Measurements from ENCODE around the gene MAPK8. TPM values are rescaled to one million over a fixed set of nuclear protein-coding genes. Genes with fewer than 3 reads are reported as not detected.
A peak's percentile ranks its signal among the peaks of the same experiment; 100 is the strongest.

Gene MAPK8
- total RNA-seq, 2 experiments from 2014 or later, result 43.2 to 44.8 TPM

DNA sequence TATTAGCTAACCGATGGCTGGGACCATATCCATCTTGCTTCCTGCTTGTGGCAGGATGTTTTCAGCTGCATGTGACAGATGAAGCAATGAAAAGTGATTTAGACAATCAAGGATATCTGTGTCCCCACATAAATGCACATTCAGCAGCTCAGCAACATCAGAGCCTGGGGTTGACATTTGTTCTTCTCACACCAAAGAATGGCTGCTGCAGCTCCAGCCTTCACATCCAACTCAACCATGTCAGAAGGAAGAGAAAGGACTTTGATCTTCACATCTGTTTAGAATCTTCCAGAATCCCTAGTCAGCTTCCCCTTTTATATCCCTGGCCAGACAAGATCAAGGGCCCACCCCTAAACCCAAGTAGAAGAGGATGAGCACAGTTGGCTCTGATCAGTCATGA, 20.1 kb upstream of the MAPK8 start:
- peaks cover 6% of the 10 kb centered on the region for H3K4me1 Mint-ChIP-seq
- H3K4me3 Mint-ChIP-seq, result no peak overlapping the region
- H3K27ac Mint-ChIP-seq, result no peak overlapping the region
- H3K36me3 Mint-ChIP-seq, result no peaks in the 10 kb centered on the region
- peaks cover 11% of the 10 kb centered on the region for H3K9me3 Mint-ChIP-seq
- peaks cover 21% of the 10 kb centered on the region for H3K27me3 Mint-ChIP-seq
- DNase-seq, result no peak

DNA sequence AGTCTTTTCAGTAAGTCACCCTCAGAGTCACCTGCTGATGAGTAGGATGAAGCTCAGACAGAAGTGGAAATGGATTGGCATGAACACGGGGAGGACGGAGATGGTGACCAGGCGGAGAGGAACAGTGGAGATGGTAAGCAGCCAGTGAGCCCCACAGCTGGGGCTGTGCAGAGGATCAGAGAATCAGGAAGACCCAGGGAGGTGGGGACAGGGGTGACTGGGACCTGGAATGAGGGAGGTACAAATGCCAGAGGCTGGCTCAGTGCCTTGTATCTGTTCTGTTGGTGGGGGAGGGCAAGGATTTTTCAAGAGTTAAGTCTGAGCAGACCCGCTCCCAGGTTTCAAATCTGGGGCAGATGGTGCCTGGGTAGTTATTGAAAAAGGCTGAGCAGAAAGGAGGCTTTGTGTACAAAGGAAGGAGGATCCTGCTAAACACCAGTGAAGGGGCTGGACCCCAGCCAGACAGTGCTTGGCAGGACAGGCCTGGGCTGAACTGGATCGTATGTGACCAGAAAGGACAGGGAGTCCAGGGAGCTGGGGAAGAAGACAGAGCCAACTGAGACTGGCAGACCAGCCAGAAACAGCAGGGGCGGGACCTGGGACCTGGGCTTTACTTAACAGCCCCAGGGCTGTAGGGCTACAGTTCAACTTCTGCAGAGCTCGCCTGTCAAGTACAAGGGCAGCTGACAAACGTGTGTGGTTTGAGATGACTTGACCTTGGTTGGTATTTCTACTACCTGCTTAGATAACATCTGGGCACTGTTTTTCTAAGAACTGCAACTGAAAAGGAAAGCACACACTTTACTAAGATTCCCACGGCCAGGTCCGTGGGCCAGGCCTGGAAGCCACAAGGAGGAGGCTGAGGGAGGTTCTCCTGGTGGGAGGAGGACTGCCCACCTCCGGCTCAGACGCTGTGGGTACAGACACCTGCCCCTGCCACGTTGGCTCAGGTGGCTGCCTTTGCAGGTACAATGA, 18.8 kb upstream of the MAPK8 start:
- Mint-ChIP-seq H3K36me3 (no peaks in the 10 kb centered on the region), H3K27me3 (peaks cover 19% of the 10 kb centered on the region), H3K4me3 (no peak overlapping the region), H3K27ac (no peak overlapping the region), H3K4me1 (peaks cover 6% of the 10 kb centered on the region), H3K9me3 (peaks cover 6% of the 10 kb centered on the region)
- no peak for DNase-seq

DNA sequence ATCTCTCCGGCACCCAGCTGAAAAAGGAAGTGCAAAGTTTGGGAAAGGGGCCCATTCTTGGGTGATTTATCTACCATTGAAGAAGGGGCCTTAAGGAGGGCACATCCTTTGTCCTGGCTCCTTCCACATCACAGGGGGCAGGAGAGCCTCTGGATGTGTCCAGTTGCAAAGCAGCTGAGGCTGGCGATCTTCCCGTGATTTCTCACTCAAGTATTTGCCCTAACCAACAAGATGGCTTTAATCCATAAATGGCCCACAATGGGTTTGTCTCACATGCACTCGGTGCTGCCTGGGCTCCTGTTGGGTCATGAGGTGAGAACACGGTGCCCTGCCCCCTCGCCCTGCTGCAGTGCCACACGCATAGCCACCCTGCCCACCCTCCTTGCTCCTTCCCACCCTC, 17.8 kb upstream of the MAPK8 start:
- Mint-ChIP-seq H3K9me3 (peaks cover 5% of the 10 kb centered on the region), H3K27me3 (peaks cover 19% of the 10 kb centered on the region), H3K27ac (no peak overlapping the region), H3K4me3 (no peak overlapping the region), H3K36me3 (no peaks in the 10 kb centered on the region), H3K4me1 (peaks cover 6% of the 10 kb centered on the region)
- no peak for DNase-seq

DNA sequence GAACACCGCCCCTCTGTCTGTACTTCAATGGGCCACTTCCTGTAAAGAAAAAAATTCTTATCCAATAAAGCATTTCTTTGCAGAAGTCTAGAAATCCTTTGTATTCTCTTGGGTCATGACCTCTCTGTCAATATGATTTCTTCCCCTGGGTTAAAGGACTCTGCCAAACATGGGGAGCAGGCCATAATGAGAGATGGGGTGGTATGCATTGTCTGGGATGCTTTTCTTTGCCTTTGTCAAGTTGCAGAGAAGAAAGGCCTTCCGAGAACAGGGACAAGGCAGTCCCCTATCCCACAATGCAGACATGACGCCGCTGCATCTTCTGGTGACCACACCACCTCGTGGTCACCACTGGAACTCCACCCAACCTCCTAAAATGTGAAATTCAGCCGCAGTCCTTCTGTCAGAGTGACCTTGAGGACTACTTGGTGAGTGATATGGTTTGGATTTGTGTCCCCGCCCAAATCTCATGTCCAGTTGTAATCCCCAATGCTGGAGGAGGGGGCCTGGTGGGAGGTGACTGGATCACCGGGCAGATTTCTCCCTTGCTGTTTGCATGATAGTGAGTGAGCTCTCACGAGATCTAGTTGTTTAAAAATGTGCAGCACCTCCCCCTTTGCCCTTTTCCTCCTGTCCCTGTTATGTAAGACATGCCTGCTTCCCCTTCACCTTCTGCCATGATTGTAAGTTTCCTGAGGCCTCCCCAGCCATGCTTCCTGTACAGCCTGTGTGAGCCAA, 16.8 kb upstream of the MAPK8 start:
- peaks cover 19% of the 10 kb centered on the region for H3K27me3 Mint-ChIP-seq
- no peak overlapping the region for H3K4me3 Mint-ChIP-seq
- H3K4me1 Mint-ChIP-seq, result peaks cover 6% of the 10 kb centered on the region
- H3K27ac Mint-ChIP-seq, result no peak overlapping the region
- no peaks in the 10 kb centered on the region for H3K9me3 Mint-ChIP-seq
- DNase-seq, result peak; percentile 37
- H3K36me3 Mint-ChIP-seq, result no peaks in the 10 kb centered on the region

DNA sequence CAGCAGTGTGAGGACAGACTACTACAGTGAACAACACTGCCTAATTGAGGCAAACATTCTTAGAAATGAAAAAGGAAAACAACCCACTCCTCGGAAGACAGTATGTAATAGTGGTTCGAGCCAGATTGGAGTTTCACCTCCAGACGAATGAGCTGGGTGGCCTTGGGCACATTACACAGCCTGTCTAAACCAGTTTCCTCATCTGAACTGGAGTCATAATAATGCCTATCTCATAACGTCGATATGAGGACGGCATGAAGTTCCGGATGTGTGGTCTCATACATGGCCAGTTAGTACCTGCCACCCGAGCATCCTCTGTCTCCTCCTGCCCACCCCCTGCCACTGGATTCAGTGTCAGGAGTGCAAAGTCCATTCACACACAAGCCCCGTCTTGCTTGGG, 16.2 kb upstream of the MAPK8 start:
- Mint-ChIP-seq H3K9me3 (no peaks in the 10 kb centered on the region), H3K36me3 (no peaks in the 10 kb centered on the region), H3K27ac (no peak overlapping the region), H3K4me1 (peaks cover 6% of the 10 kb centered on the region), H3K27me3 (peaks cover 17% of the 10 kb centered on the region), H3K4me3 (no peak overlapping the region)
- DNase-seq, result no peak

DNA sequence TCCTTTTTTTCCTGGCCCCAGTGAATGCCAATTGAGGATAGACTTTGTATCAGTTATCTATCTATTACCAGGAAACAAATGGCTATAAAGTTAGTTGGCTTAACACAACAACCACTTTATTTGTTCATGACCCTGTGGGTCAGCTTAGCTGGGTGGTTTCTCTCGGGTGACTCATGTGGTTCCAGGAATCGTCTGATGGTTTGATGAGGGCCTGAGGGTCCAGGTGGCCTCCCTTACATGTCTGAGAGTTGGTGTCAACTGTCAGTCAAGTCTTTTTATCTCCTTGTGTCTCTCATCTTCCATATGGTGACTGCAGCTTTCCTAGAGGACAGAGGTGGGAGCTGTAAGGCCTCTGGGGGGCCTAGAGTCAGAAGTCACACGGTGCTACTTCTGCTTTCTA, 15.3 kb upstream of the MAPK8 start:
- Mint-ChIP-seq H3K27ac (no peak overlapping the region), H3K4me3 (no peak overlapping the region), H3K36me3 (no peaks in the 10 kb centered on the region), H3K27me3 (peaks cover 9% of the 10 kb centered on the region), H3K4me1 (peaks cover 6% of the 10 kb centered on the region), H3K9me3 (no peaks in the 10 kb centered on the region)
- no peak for DNase-seq

DNA sequence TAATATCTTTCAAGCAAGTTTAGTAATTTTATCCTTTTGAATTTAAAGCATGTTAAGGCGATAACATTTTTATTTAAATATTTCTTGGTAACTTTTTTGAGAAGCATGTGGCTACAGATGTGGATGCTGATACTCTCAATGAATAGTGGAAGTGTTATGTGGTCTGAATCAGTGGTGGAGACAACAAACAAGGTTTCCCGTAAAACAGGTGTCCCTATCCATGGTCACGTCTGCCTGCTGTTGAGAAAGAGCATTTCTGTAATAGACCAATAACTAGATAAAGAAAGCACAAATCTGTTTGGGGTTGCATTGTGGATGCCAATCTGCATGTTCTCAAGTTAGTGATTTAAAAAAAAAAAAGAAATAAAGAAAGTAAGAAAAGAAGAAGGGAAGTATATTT, 13.9 kb upstream of the MAPK8 start:
- H3K4me1 Mint-ChIP-seq, result peaks cover 6% of the 10 kb centered on the region
- H3K36me3 Mint-ChIP-seq, result no peaks in the 10 kb centered on the region
- H3K27ac Mint-ChIP-seq, result no peak overlapping the region
- H3K27me3 Mint-ChIP-seq, result peaks cover 9% of the 10 kb centered on the region
- H3K9me3 Mint-ChIP-seq, result no peaks in the 10 kb centered on the region
- no peak for DNase-seq
- no peak overlapping the region for H3K4me3 Mint-ChIP-seq

DNA sequence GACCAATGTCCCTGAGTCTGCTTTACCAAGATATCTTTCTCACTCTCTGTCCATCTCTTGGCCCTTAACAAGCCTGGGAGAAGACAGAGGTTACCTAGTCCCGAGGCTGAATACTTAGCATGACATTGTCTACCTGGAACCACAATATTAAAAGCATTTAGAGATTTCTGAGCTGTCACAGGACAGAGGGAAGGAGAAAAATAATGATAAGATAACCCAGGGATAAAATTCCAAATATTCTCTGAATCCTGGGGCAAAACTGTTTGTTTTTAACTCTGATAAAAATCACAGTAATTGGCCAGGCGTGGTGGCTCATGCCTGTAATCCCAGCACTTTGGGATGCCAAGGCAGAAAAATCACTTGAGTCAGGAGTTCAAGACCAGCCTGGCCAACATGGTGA, 12.0 kb upstream of the MAPK8 start:
- Mint-ChIP-seq H3K4me3 (no peak overlapping the region), H3K4me1 (peaks cover 6% of the 10 kb centered on the region), H3K27me3 (peaks cover 9% of the 10 kb centered on the region), H3K27ac (no peak overlapping the region), H3K9me3 (no peaks in the 10 kb centered on the region), H3K36me3 (no peaks in the 10 kb centered on the region)
- no peak for DNase-seq

DNA sequence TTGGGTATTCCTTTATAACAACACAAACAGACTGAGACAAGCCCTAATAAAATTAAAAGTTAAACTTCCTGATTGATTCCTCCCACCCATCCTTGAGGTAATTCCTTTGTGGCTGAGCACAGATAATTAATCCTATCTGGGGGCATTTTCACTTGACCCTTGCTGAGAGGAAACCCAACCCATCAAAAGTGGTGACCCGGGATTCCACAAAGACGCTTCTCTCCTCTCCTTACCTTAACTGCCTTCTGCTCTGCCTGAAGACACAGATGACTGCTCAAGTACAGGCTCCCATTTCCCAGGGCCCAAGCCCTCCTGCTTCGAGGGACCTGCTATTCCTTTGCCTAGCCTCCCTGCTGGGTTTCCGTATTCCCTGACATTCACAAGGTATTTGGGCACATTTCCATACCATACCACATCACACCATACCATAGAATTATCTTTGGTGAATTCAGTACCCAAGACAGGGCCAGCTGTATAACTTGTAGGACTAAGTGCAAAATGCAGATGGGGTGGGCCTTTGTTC, 9.8 kb upstream of the MAPK8 start:
- DNase-seq, result no peak
- Mint-ChIP-seq H3K27ac (no peak overlapping the region), H3K27me3 (peaks cover 3% of the 10 kb centered on the region), H3K4me3 (no peak overlapping the region), H3K4me1 (peaks cover under 1% of the 10 kb centered on the region), H3K36me3 (no peaks in the 10 kb centered on the region), H3K9me3 (no peaks in the 10 kb centered on the region)

DNA sequence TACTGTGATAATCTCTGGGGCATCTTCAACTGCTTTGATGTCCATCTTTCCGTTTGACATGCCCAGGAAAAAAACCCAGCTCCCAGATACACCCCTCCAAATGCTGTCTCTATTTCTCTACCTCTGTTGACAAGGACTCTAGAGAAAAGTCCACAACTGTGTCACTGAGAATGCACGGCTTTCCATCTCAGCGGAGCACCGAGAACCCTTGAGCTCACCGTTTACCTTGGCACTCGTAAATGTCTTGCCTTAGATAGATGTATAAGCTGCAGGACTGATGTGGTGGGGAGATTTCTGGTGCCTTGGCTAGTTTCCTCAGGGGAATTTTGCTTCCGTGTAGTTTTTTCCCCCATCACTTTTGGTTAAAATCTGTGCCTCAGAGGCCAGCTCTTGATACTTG, 7.4 kb upstream of the MAPK8 start:
- Mint-ChIP-seq H3K9me3 (no peaks in the 10 kb centered on the region), H3K36me3 (no peaks in the 10 kb centered on the region), H3K27ac (no peak overlapping the region), H3K4me1 (peaks cover 3% of the 10 kb centered on the region), H3K27me3 (no peaks in the 10 kb centered on the region), H3K4me3 (no peak overlapping the region)
- no peak for DNase-seq

DNA sequence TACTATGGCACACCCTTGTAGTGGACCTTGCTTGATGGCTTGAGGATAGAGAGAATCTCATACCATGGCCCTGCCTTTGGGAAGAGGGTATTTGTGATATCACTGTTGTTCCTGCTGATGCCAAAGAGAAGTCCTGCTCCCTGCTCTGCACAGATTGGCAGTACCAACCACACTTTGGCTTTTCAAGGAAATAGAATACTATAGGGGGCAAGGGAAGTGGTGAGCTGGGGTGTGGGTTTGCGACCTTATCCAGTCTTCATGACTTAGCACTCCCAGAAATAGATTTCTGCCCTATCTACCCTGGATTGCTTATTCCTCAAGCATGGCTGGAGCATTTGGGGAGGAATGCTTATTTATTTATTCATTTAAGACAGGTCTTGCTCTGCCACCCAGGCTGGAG, 6.8 kb upstream of the MAPK8 start:
- H3K4me3 Mint-ChIP-seq, result no peak overlapping the region

DNA sequence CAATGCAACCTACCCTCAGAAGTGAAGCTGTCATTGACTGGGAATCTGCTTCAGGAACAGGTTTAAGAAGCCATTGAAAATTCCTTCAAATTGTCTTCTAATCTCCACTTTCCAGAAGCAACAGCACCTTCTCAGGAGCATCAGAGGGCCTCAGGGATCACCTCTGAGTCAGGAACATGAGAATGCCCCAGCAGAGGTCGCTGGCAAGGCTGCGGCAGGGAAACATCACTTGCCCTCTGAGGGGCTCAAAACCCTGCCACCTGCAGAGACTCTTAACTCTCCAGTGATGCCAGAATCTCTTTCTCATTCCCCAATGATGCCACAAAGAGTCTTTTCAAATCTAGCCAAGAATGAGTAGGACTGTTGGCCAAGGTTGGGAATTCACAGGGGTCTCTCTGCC, 5.9 kb upstream of the MAPK8 start:
- Mint-ChIP-seq H3K27ac (no peak overlapping the region), H3K27me3 (no peaks in the 10 kb centered on the region), H3K9me3 (no peaks in the 10 kb centered on the region), H3K36me3 (no peaks in the 10 kb centered on the region), H3K4me1 (peaks cover 3% of the 10 kb centered on the region), H3K4me3 (no peak overlapping the region)
- DNase-seq, result no peak

More for the DNA sequence above, 6.8 kb upstream of the MAPK8 start:
- no peak overlapping the region for H3K27ac Mint-ChIP-seq
- H3K9me3 Mint-ChIP-seq, result no peaks in the 10 kb centered on the region
- no peaks in the 10 kb centered on the region for H3K27me3 Mint-ChIP-seq
- DNase-seq, result no peak
- no peaks in the 10 kb centered on the region for H3K36me3 Mint-ChIP-seq
- peaks cover 3% of the 10 kb centered on the region for H3K4me1 Mint-ChIP-seq

DNA sequence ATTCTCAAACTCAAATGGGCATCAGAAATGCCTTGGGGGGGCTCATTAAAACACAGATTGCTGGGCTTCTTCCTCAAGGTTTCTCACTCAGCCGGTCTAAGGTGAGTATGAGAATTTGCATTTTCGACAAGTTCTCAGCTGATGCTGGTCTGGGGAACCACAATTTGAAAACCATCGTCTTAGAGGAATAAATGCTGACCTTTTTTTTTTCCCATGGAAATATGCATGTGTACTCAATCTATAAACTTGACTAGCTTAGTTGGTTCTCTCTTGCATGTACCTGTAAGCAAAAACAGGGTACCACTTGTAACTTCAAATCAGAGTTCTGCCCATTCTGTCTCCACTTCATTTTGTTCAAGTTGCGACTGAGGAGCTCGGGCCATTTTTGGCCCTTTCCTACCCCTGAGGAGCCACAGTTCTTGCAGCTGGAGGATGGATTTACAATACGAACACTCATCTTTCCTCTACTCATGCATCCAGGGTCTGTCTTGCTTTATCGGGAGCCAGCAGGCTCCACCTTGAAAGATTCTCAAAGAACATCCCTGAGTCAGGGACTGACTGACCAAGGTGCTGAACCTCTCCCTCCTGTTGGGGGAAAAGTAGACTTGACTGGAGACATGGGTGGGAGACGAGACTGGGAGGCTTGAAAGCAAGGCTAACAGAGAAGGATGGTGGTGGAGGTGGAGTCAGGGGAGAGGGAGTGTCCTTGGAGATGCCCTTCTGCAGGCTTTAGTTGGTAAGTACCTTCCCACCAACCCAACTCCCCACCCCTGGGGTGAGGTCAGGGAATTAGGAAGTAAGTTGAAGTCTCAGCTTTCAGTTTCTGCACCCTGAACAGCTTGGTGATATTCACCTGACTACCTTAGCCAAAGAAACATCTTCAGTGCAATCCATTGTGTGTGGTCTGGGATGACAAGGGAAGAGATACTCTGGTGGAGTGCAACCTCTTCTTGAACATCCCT, 3.7 kb upstream of the MAPK8 start:
- Mint-ChIP-seq H3K27ac (no peak overlapping the region), H3K27me3 (no peaks in the 10 kb centered on the region), H3K4me3 (no peak overlapping the region), H3K9me3 (peaks cover 1% of the 10 kb centered on the region), H3K4me1 (peaks cover 10% of the 10 kb centered on the region), H3K36me3 (no peaks in the 10 kb centered on the region)
- no peak for DNase-seq

DNA sequence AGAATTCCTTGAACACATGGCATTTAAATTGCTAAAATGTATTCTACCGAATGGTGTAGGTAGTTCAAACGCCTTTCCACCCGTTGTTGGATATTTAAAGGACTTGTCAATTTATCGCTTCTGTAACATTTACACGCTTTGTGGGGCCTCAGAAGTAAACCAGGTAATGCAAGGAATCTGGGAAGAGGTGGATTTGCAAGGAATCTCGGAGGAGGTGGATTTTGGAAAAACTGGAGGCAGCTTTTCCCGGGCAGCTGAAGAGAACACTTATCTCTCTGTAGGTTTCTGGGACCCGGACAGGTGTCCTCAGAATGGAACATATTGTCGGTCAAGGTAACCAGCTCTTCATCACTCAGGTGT, 592 bp upstream of the MAPK8 start:
- Mint-ChIP-seq H3K36me3 (no peaks in the 10 kb centered on the region), H3K4me1 (peaks cover 27% of the 10 kb centered on the region), H3K4me3 (peak overlapping the region; percentile 58), H3K9me3 (peaks cover 1% of the 10 kb centered on the region), H3K27ac (peak overlapping the region; percentile 65), H3K27me3 (no peaks in the 10 kb centered on the region)
- DNase-seq, result no peak

Data from activated naive CD8-positive, alpha-beta T cell treated with anti-CD3 and anti-CD28 coated beads for 36 hours (primary cell).